Endothelial cell (in vitro differentiated cells): ENCODE data around the gene FAM3B. TPM values are rescaled to one million over a fixed set of nuclear protein-coding genes. Genes with fewer than 3 reads are reported as not detected.
"Not testable (repeated sequence)": the region's sequence is repeated elsewhere in the genome, so short reads cannot be mapped to it uniquely, and the experiment has no call there.

ENCODE experiments used
- DNase-seq: peaks from one replicate; pipeline ENCODE4 v3.0.0; 2021; ENCODE audit warnings: low spot score
- H3K27ac Mint-ChIP-seq: one replicate; pipeline ENCODE4 v1.8.0; 2021; ENCODE audit warnings: mixed read lengths, inconsistent platforms; ENCODE audit not compliant: unreplicated experiment
- H3K27me3 Mint-ChIP-seq: one replicate; pipeline ENCODE4 v1.8.0; 2021; ENCODE audit warnings: mild to moderate bottlenecking, moderate library complexity, mixed read lengths, inconsistent platforms; ENCODE audit not compliant: unreplicated experiment
- H3K36me3 Mint-ChIP-seq: one replicate; pipeline ENCODE4 v1.8.0; 2021; ENCODE audit warnings: mild to moderate bottlenecking, low read depth, mixed read lengths, inconsistent platforms; ENCODE audit not compliant: unreplicated experiment
- H3K4me1 Mint-ChIP-seq: one replicate; pipeline ENCODE4 v1.8.0; 2021; ENCODE audit warnings: mild to moderate bottlenecking, mixed read lengths, inconsistent platforms; ENCODE audit not compliant: unreplicated experiment
- H3K4me3 Mint-ChIP-seq: one replicate; pipeline ENCODE4 v1.8.0; 2021; ENCODE audit warnings: mild to moderate bottlenecking, mixed read lengths, inconsistent platforms; ENCODE audit not compliant: unreplicated experiment
- H3K9me3 Mint-ChIP-seq: one replicate; pipeline ENCODE4 v1.8.0; 2021; ENCODE audit warnings: mixed read lengths, inconsistent platforms; ENCODE audit not compliant: unreplicated experiment
- total RNA-seq: library from RNA; stranded (reverse); fragmentation: NEBNext Ultra II Directional; extraction: Animal tissue kit (Norgen Biotek cat#: 25700); gene quantifications from one replicate; pipeline ENCODE4 v1.2.1, GENCODE V29; 2021; ENCODE audit not compliant: unreplicated experiment
- TF ChIP-seq, protein P1 (sequence below): fragments of 200-600 bp; sonication (generic); IDR thresholded peaks from one replicate; pipeline ENCODE4 v1.5.0; 2021; ENCODE audit warnings: antibody characterized with exemption; ENCODE audit not compliant: unreplicated experiment

Gene FAM3B
- total RNA-seq, 1 donor from 2014 or later, result 0.33 TPM

DNA sequence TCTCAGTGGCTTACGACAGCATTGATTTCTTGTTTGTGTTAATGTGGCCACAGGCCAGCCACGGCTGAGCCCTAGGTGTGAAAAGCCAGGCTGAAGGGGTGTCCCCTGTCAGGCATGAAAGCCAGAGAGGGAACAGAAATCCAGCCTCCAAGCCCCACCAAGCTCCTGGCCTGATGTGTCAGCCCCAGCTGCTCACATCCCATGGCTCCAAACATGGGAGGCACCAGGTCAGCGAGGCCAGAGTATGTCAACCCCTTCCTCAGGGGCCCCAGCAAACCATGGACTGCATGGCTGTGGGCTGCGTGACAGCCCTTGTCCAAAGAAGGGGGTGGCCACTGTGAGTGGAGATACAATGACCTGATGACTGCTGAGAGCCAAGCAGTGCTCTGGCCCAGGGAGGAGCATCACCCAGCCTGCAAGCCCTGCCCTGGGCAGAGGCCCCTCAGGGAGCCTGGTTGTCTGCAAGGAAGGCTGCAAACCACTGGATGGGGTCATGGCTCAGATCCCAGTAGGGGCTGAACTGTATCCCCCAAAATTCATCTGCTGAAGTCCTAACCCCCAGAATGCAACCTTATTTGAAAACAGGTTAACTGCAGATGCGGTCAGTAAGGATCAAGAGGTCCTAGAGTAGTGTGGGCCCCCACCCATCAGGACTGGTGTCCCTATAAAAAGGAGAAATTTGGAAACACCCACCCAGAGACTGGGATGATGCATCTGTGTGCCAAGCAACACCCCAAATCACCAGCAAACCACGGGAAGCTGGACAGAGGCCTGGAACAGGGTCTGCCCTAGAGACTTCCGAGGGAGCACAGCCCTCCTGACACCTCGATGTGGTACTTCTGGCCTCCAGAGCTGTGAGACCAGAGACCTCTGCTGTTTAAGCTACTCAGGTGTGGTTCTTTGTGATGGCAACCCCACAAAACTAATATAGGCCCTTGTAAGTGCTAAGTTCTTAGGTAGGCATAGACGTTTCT, 41.9 kb downstream of the FAM3B start:
- H3K9me3 Mint-ChIP-seq, result no peaks in the 10 kb centered on the region
- TF ChIP-seq, protein P1, sequence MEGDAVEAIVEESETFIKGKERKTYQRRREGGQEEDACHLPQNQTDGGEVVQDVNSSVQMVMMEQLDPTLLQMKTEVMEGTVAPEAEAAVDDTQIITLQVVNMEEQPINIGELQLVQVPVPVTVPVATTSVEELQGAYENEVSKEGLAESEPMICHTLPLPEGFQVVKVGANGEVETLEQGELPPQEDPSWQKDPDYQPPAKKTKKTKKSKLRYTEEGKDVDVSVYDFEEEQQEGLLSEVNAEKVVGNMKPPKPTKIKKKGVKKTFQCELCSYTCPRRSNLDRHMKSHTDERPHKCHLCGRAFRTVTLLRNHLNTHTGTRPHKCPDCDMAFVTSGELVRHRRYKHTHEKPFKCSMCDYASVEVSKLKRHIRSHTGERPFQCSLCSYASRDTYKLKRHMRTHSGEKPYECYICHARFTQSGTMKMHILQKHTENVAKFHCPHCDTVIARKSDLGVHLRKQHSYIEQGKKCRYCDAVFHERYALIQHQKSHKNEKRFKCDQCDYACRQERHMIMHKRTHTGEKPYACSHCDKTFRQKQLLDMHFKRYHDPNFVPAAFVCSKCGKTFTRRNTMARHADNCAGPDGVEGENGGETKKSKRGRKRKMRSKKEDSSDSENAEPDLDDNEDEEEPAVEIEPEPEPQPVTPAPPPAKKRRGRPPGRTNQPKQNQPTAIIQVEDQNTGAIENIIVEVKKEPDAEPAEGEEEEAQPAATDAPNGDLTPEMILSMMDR, result no peak
- H3K4me3 Mint-ChIP-seq, result no peak overlapping the region
- peaks cover 8% of the 10 kb centered on the region for H3K27me3 Mint-ChIP-seq
- DNase-seq, result no peak
- no peaks in the 10 kb centered on the region for H3K36me3 Mint-ChIP-seq
- H3K27ac Mint-ChIP-seq, result no peak overlapping the region
- no peaks in the 10 kb centered on the region for H3K4me1 Mint-ChIP-seq

DNA sequence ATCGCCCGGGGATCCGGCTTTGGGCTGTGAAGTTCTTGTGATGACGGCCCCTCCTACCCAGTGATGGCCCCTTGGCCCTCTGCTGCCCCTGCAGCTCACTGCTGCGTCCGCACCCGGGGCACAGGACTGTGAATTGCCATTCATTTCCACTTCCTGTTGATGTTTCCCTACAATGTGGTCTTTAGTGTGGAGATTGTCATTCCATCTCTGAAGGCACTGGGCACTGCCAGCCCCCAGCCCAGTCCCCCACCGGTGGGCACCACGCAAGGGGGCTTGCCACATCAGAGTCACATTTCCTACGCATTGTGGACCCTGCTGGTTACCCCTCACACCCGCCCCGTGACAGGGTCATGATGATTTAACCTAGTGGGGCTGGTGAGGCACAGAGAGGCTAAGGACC, 42.7 kb downstream of the FAM3B start:
- TF ChIP-seq, protein P1, result peak; percentile 23
- H3K4me1 Mint-ChIP-seq, result no peaks in the 10 kb centered on the region
- H3K9me3 Mint-ChIP-seq, result no peaks in the 10 kb centered on the region
- H3K36me3 Mint-ChIP-seq, result no peaks in the 10 kb centered on the region
- peak; percentile 54 for DNase-seq
- H3K27me3 Mint-ChIP-seq, result peaks cover 8% of the 10 kb centered on the region
- H3K4me3 Mint-ChIP-seq, result no peak overlapping the region
- H3K27ac Mint-ChIP-seq, result no peak overlapping the region

DNA sequence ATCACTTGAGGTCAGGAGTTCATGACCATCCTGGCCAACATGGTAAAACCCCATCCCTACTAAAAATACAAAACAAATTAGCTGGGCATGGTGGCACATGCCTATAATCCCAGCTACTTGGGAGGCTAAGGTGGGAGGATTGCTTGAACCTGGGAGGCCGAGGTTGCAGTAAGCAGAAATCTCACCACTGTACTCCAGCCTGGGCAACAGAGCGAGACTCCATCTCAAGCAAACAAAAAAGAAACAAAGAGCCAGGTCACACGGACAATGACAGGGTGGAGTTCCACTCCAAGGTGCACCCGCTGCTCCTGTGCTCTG, 43.1 kb downstream of the FAM3B start:
- H3K27ac Mint-ChIP-seq, H3K27me3 Mint-ChIP-seq, H3K36me3 Mint-ChIP-seq: not testable (repeated sequence)

DNA sequence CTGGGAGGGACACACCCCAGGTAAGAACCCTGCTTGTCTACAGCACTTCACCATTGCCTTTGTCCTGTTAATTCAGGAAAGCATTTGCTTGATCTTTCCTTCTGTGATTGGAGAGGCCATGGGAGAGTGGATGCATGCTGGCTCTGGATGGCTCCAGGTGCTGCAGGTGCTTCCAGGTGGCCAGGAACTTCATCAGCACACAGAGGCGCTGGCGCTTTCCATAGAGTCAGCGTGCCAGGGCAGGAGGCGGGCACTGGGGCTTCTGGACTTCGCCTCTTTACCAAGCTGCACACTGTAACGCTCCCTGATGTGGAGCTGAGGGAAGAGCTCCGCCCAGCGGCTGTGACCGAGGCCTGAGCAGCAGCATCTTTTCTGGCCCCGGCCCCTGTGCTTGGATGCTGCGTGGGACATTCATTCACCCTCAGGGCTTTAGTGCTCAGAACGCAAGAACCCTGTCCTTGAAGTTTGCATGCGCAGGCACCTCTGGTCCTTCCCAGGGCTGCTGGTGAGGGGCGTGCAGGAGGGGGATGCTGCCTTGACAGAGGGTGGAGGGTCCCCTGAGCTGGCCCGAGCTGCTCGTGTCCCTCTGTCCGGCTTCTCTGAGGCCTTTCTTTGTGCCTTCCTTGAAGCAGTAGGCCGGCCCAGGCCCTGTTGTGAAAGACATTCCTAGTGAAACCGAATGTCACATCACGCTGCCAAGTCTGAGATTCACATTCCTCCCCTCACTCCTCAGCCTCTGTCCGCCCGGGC, 43.6 kb downstream of the FAM3B start:
- TF ChIP-seq, protein P1, result no peak
- H3K27me3 Mint-ChIP-seq, result peaks cover 8% of the 10 kb centered on the region
- no peak overlapping the region for H3K4me3 Mint-ChIP-seq
- H3K9me3 Mint-ChIP-seq, result no peaks in the 10 kb centered on the region
- no peaks in the 10 kb centered on the region for H3K36me3 Mint-ChIP-seq
- H3K27ac Mint-ChIP-seq, result no peak overlapping the region
- no peak for DNase-seq
- no peaks in the 10 kb centered on the region for H3K4me1 Mint-ChIP-seq

More for the DNA sequence above, 43.1 kb downstream of the FAM3B start:
- not testable (repeated sequence) for H3K9me3 Mint-ChIP-seq, DNase-seq, H3K4me1 Mint-ChIP-seq, H3K4me3 Mint-ChIP-seq

DNA sequence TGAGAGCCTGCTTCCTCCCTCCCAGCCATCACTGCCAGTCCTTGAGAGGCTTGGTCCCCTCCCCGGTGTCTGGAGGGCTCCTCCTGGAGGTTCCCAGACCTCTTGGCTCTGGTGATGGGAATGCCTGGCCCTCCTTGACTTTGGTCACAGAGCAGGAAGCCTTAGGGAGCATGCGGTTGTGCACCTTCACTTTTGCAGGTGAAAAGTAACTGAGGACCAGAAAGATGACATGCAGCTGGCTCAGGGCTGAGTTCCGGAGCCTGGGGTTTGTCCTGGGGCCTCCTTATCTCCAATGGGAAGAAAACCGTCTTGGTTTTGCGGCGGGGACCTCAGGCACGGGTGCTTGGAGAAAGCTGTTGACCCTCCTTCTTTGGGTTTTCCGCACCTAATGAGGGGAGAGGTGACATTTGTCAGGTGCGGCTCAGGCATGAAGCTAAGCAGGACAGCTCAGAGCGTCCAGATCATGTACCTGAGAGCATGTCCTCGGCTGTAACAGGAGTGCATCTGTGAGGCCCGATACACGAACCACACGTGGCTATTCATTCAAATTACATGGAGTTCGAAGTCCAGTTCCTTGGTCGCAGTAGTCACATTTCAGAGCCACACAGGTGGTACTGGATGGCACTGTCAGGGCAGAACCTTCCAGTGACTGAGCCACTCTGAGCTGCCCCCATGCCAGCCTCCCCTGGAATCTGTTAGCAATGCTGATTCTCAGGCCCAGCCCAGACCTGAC, 44.6 kb downstream of the FAM3B start:
- Mint-ChIP-seq H3K4me1 (no peaks in the 10 kb centered on the region), H3K27ac (no peak overlapping the region), H3K36me3 (no peaks in the 10 kb centered on the region), H3K27me3 (peaks cover 8% of the 10 kb centered on the region), H3K4me3 (no peak overlapping the region), H3K9me3 (no peaks in the 10 kb centered on the region)
- no peak for DNase-seq
- TF ChIP-seq, protein P1, result no peak
